HepG2 (cell line): ENCODE measurements around the gene NUDT22. TPM values are rescaled to one million over a fixed set of nuclear protein-coding genes. Genes with fewer than 3 reads are reported as not detected.
A peak's percentile ranks its signal among the peaks of the same experiment; 100 is the strongest.

ENCODE experiments used
- ATF7 ChIP-seq, 2 experiments: fragments of 450-650 bp in 1 of 2; sonication (generic) in 1 of 2; formaldehyde crosslinking in 1 of 2; IDR thresholded peaks; 2 replicates each; pipeline versions ENCODE4 v1.4.0 to v1.6.1; 2016 to 2020; ENCODE audit warnings: antibody characterized with exemption in 1 of 2, mild to moderate bottlenecking in 1 of 2, missing genetic modification reagents in 1 of 2
- CREBL2 ChIP-seq: sonication (generic); formaldehyde crosslinking; IDR thresholded peaks from 2 replicates; pipeline ENCODE4 v1.8.1; 2023; ENCODE audit warnings: missing genetic modification reagents, mild to moderate bottlenecking, borderline replicate concordance
- CTCF ChIP-seq: sonication (generic); formaldehyde crosslinking; IDR thresholded peaks from 2 replicates; pipeline ENCODE4 v1.5.0; 2020; ENCODE audit warnings: mild to moderate bottlenecking, missing genetic modification reagents, moderate library complexity
- EHMT2 ChIP-seq: fragments of 200-600 bp; sonication (generic); IDR thresholded peaks from 2 replicates; pipeline ENCODE4 v1.7.0; 2017; ENCODE audit warnings: antibody characterized with exemption, low read depth, low read length, borderline replicate concordance
- ERF ChIP-seq: IDR thresholded peaks from 2 replicates; pipeline ENCODE4 v1.6.1; 2018; ENCODE audit warnings: missing biosample characterization, missing genetic modification reagents
- GABPB1 ChIP-seq: IDR thresholded peaks from 2 replicates; pipeline ENCODE4 v1.6.1; 2016; ENCODE audit warnings: mild to moderate bottlenecking, missing genetic modification reagents, moderate library complexity, missing compliant biosample characterization
- GFI1 ChIP-seq: sonication (generic); formaldehyde crosslinking; IDR thresholded peaks from 2 replicates; pipeline ENCODE4 v1.5.0; 2020; ENCODE audit warnings: missing genetic modification reagents, mild to moderate bottlenecking, borderline replicate concordance
- HDAC1 ChIP-seq: sonication (generic); formaldehyde crosslinking; IDR thresholded peaks from 2 replicates; pipeline ENCODE4 v1.5.1; 2020; ENCODE audit warnings: mild to moderate bottlenecking, missing genetic modification reagents
- KMT2B ChIP-seq: IDR thresholded peaks from 2 replicates; pipeline ENCODE4 v1.6.1; 2016; ENCODE audit warnings: missing genetic modification reagents, missing compliant biosample characterization
- MLLT10 ChIP-seq: sonication (generic); formaldehyde crosslinking; IDR thresholded peaks from 2 replicates; pipeline ENCODE4 v1.4.0; 2020; ENCODE audit warnings: missing genetic modification reagents
- MXD4 ChIP-seq: IDR thresholded peaks from 2 replicates; pipeline ENCODE4 v1.6.1; 2016; ENCODE audit warnings: mild to moderate bottlenecking, missing biosample characterization, missing genetic modification reagents
- PBX3 ChIP-seq: sonication (generic); formaldehyde crosslinking; IDR thresholded peaks from 2 replicates; pipeline ENCODE4 v1.8.1; 2023; ENCODE audit warnings: missing genetic modification reagents, inconsistent platforms, borderline replicate concordance
- RELA ChIP-seq: sonication (generic); formaldehyde crosslinking; IDR thresholded peaks from 2 replicates; pipeline ENCODE4 v1.4.0; 2020; ENCODE audit warnings: missing genetic modification reagents
- SMYD3 ChIP-seq: sonication (generic); formaldehyde crosslinking; IDR thresholded peaks from 2 replicates; pipeline ENCODE4 v1.8.1; 2023; ENCODE audit warnings: mild to moderate bottlenecking, missing genetic modification reagents
- SNAPC5 ChIP-seq: sonication (generic); formaldehyde crosslinking; IDR thresholded peaks from 2 replicates; pipeline ENCODE4 v1.8.1; 2023; ENCODE audit warnings: mild to moderate bottlenecking, missing genetic modification reagents, borderline replicate concordance
- TBP ChIP-seq: sonication (generic); formaldehyde crosslinking; IDR thresholded peaks from 2 replicates; pipeline ENCODE4 v1.5.0; 2020; ENCODE audit warnings: missing genetic modification reagents
- TERF1 ChIP-seq: sonication (generic); formaldehyde crosslinking; IDR thresholded peaks from 2 replicates; pipeline ENCODE4 v1.8.0; 2022; ENCODE audit warnings: mild to moderate bottlenecking, missing genetic modification reagents, moderate library complexity
- TP53 ChIP-seq: sonication (generic); formaldehyde crosslinking; conservative IDR thresholded peaks from 2 replicates; pipeline ENCODE4 v1.4.0; 2020; ENCODE audit warnings: missing genetic modification reagents
- TSC22D2 ChIP-seq: sonication (generic); formaldehyde crosslinking; IDR thresholded peaks from 2 replicates; pipeline ENCODE4 v1.5.1; 2020; ENCODE audit warnings: missing genetic modification reagents, mild to moderate bottlenecking, borderline replicate concordance
- ZBTB7A ChIP-seq: sonication (generic); formaldehyde crosslinking; IDR thresholded peaks from 2 replicates; pipeline ENCODE4 v1.8.0; 2022; ENCODE audit warnings: mild to moderate bottlenecking, missing genetic modification reagents
- ZMAT5 ChIP-seq: sonication (generic); formaldehyde crosslinking; IDR thresholded peaks from 2 replicates; pipeline ENCODE4 v1.5.0; 2020; ENCODE audit warnings: mild to moderate bottlenecking, low read depth, missing genetic modification reagents, borderline replicate concordance
- ZNF550 ChIP-seq: sonication (generic); formaldehyde crosslinking; IDR thresholded peaks from 2 replicates; pipeline ENCODE4 v1.4.0; 2020; ENCODE audit warnings: mild to moderate bottlenecking, missing genetic modification reagents, borderline replicate concordance
- ZNF644 ChIP-seq: IDR thresholded peaks from 2 replicates; pipeline ENCODE4 v1.6.1; 2016; ENCODE audit warnings: low read depth
- ZNF652 ChIP-seq: IDR thresholded peaks from 2 replicates; pipeline ENCODE4 v1.6.1; 2016; ENCODE audit warnings: low read depth, borderline replicate concordance
- ZSCAN25 ChIP-seq: sonication (generic); formaldehyde crosslinking; IDR thresholded peaks from 2 replicates; pipeline ENCODE4 v1.8.0; 2022; ENCODE audit warnings: mild to moderate bottlenecking, missing genetic modification reagents
- polyA plus RNA-seq, 8 experiments: library from polyadenylated mRNA; depleted of rRNA in 3 of 8; stranded (reverse) in 7 of 8; unstranded in 1 of 8; fragments of >200 nt; fragmentation: Illumina TruSeq in 4 of 8; extraction: Trizol in 4 of 8; gene quantifications; 2 replicates each; pipeline versions ENCODE4 v1.2.1 to v1.2.3, GENCODE V29; 2011 to 2016; ENCODE audit warnings: low read depth in 4 of 8, missing spikeins in 1 of 8, mixed read lengths in 1 of 8; ENCODE audit not compliant: insufficient read depth in 1 of 8
- total RNA-seq, 5 experiments: library from RNA; depleted of rRNA; stranded (reverse); fragments of >200 nt; fragmentation: Illumina TruSeq; extraction: Trizol; gene quantifications; 2 replicates each; pipeline ENCODE4 v1.2.3, GENCODE V29; 2016; ENCODE audit warnings: low read depth in 1 of 5

The NUDT22 gene
- total and polyA plus RNA-seq, 2 of the 13 experiments (the other 11 are each of a cell fraction or from before 2014, with no cell fraction given): 33.5 to 39.8 TPM

- TF ChIP-seq TSC22D2 (CRISPR knock-in tag) (no peak), ZBTB7A (CRISPR knock-in tag) (no peak), ZNF550 (CRISPR knock-in tag) (no peak), CTCF (CRISPR knock-in tag) (no peak), TP53 (CRISPR knock-in tag) (no peak), TERF1 (CRISPR knock-in tag) (no peak), ERF (CRISPR knock-in tag) (no peak), MXD4 (CRISPR knock-in tag) (no peak), SMYD3 (CRISPR knock-in tag) (no peak), RELA (CRISPR knock-in tag) (no peak), GFI1 (CRISPR knock-in tag) (no peak), PBX3 (CRISPR knock-in tag) (no peak), SNAPC5 (CRISPR knock-in tag) (no peak), TBP (CRISPR knock-in tag) (no peak), HDAC1 (CRISPR knock-in tag) (no peak), GABPB1 (CRISPR knock-in tag) (peak; percentile 2; the same call in 1 of the 2 replicates), ZMAT5 (CRISPR knock-in tag) (no peak), ATF7 (IDR thresholded peaks at IDR 0.05) (no peak), ATF7 (CRISPR knock-in tag; IDR thresholded peaks at IDR 0.05) (no peak), ZNF644 (no peak), CREBL2 (CRISPR knock-in tag) (no peak), ZNF652 (CRISPR knock-in tag) (no peak), MLLT10 (CRISPR knock-in tag) (no peak), ZSCAN25 (no peak), EHMT2 (no peak), KMT2B (CRISPR knock-in tag) (no peak)
Observed at GRCh38 chr11:64268893-64269539, 42.9 kb downstream of the NUDT22 start (continued).
